SHP77 treated with DMSO at 0.1 percent for 48 hours (cell line): Measurements from ENCODE around the gene TMEM45B.
"Not testable (repeated sequence)": the region's sequence is repeated elsewhere in the genome, so short reads cannot be mapped to it uniquely, and the experiment has no call there.

ENCODE experiments used
- DNase-seq: peaks from one replicate; lab custom pipeline; 2025; lab: John Stamatoyannopoulos, UW

TMEM45B gene

GRCh38 chr11:129813231-129813791 is 2.3 kb upstream of the TMEM45B start:
- DNase-seq: no peak

- DNase-seq: no peak
Measured at GRCh38 chr11:129814244-129815014, 1.2 kb upstream of the TMEM45B start.

DNA sequence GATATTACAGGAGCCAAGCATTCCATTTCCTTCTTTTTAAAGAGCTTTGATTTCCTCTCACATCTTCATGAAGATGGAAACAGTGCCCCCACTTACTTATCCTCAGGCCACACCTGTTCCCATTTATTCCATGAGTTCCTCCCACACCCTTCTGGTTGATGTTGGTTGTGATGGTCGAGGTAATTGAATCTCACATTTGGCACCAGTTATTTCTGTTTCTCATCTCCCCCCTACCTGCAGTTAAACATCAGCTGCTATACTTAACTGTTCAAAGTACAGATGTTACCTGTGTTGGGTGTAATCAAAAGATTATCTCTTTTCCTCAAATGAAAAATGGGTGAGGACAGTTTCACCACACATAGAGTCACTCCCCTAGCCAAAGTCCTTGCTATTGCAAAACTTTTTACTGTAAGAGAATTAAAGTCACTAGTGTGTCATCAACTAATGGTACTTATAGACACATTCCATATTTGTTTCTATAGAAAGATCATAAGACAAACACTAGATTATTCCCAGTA is 1.9 kb downstream of the TMEM45B start:
- no peak for DNase-seq

- DNase-seq: not testable (repeated sequence)
Measured at GRCh38 chr11:129818236-129818635, 2.6 kb downstream of the TMEM45B start.

DNA sequence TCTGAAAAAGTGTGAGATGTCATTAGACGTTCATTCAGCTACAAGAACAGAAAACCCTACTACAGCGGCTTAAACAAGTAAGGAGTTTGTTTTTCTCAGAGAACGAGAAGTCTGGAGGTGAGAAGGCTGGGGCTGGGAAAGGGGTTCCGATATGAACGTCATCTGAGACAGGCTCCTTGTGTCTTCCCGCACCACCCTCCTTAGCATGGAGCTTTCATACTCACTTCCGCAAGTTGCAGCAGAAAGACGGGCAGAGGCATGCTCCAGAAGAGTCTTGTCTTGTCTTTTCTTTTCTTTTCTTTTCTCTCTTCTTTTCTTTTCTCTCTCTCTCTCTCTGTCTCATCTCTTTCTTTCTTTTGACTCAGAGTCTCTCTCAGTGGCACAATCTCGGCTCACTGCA is 3.6 kb downstream of the TMEM45B start:
- DNase-seq: no peak

DNA sequence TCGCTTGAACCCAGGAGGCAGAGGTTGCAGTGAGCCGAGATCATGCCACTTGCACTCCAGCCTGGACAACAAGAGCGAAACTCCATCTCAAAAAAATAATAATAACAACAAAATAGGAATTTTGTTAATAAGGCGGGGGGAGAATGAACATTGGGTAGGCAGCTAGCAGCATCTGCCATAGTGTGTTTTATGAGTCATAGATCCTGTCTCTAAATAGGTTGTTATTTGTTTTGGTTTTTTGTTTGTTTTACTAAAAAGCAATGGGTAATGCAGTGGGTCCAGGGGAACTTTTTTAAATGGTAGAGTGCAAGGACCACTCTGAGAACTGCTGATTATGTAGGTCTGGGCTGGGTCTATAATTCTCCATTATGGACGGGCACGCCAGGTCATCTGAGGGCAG is 4.6 kb downstream of the TMEM45B start:
- DNase-seq: not testable (repeated sequence)

- not testable (repeated sequence) for DNase-seq
Measured at GRCh38 chr11:129823281-129823680, 7.6 kb downstream of the TMEM45B start.

DNA sequence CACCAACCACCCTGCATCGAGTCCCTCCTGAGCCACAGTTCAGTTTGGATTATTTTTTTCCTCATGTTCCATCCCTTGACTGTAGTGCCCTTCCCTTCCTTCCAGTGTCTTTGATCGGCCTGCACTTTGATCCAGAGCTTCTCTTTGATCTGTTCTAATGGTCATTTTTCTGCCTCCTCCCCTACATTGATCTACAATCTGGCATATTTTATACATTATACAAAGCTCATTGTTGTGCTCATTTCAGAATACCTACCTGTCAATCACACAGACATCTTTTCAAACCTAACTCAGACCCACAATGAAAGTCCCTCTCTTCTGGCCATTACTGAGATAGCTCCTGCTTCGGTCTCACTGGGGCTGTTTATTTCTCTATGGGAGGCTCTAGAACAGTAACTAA is 8.2 kb downstream of the TMEM45B start:
- DNase-seq: not testable (repeated sequence)

DNA sequence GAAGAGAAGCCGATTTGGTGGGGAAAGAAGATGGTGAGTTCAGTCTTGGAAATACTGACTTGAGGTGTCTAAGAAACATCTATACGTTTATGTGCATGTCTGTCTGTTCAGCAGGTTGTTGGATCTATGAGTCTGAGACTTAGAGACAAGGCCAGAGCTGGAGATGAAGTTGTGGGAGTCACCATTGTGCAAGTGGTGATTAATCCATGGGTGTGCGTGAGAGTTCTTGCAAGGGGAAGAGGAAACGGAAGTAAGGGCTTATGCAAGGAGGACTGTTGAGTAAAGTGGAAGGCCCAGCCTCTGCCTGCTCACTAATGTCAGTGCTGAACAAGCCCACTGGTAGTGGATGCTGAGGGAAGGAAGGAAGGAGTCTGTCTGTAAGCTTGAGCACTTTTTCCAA is 9.7 kb downstream of the TMEM45B start:
- no peak for DNase-seq

DNA sequence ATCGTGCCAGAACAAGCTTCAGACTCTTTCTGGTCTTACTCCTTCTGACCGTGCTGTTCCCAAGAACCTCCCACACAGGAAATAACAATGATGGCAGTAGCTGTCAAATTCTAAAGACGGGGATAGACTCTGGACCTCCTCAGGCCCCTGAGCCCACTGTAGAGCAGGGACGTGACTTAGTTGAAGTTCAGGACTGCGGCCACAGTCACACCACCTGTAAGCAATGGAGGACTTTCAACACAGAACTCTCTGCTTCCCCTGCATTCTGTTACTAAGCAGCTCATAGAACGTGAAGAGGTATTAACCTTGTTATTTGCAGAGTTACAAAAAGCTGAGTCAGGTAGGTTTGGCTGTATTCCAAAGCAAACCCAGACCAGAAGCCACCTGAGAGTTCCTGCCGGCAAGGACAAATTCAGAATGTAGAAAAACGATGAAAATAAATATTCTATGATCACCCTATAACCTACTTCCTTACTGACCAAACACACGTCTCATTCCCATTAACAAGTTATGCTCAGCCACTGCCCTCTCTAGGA is 12.7 kb downstream of the TMEM45B start:
- DNase-seq: no peak

DNA sequence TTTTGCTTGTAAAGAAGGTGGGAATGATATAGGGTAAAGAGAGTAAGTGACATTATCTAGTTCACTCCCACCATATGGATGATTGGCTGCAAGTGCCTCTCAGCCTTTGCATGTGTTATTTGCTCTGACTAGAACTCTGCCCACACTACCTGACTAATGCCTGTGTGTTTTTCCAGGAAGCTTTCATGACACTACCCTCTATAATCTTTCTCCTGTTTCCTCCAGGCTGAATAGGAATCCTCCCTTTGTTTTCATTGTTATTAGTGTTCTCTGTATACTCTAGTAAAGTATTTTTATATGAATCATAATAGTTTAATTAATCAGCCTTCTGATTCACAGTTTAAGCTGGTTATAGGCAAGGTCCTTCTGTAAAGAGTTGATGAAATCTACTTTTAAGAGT is 13.8 kb downstream of the TMEM45B start:
- not testable (repeated sequence) for DNase-seq

GRCh38 chr11:129831227-129831626 is 15.6 kb downstream of the TMEM45B start:
- not testable (repeated sequence) for DNase-seq

- DNase-seq: not testable (repeated sequence)
Measured at GRCh38 chr11:129833260-129833659, 17.6 kb downstream of the TMEM45B start.

- not testable (repeated sequence) for DNase-seq
Measured at GRCh38 chr11:129836423-129836891, 20.8 kb downstream of the TMEM45B start.

DNA sequence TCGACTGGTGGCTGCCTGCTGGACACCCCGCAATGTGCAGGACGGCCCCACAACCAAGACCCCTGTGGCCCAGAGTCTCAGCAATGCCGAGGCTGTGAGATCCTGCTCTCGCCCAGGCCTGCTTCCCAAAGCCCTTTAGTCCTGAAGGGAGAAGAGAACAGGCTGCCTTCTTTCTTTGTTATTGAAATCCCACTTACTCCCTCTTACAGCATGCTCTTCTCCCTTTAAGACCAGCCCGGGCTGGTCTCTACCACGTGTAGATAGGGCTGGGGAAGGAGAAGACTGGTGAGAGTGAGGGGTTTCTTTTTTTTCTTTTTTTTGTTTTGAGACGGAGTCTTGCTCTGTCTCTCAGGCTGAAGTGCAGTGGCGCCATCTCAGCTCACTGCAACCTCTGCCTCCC is 21.3 kb downstream of the TMEM45B start:
- DNase-seq: no peak

DNA sequence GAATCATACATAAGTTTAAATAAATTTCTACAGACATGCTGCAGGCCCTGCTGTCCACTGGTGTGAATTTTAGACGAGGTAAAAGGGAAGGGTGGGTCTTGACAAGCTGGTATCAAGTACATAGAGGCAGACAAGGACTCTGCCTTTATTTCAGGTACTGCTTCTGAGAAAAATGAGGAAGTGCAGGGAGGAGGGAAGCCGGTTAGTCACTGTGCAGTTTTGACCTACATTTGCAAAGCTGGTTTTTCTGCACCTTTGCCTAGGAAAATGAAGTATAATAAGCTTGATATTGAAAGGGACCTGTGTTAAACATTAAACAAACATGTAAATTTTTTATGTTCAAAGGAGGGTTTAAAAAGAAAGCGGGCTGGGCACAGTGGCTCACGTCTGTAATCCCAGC is 24.6 kb downstream of the TMEM45B start:
- DNase-seq: no peak

DNA sequence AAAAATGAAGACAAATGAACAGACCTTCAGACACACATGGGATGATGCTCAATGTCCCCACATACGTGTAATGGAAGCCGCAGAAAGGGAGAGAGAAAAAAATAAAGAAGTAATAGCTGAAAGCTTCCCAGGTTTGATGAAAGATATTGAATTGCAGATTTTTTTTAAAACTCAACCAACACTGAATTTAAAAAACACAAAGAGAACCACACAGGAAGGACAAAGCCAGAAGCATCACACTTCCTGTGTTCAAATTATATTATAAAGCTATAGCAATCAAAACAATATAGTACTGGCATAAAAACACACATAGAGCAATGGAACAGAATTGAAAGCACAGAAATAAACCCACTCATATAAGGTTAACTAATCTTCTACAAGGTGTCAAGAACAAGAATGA is 26.5 kb downstream of the TMEM45B start:
- DNase-seq: no peak

DNA sequence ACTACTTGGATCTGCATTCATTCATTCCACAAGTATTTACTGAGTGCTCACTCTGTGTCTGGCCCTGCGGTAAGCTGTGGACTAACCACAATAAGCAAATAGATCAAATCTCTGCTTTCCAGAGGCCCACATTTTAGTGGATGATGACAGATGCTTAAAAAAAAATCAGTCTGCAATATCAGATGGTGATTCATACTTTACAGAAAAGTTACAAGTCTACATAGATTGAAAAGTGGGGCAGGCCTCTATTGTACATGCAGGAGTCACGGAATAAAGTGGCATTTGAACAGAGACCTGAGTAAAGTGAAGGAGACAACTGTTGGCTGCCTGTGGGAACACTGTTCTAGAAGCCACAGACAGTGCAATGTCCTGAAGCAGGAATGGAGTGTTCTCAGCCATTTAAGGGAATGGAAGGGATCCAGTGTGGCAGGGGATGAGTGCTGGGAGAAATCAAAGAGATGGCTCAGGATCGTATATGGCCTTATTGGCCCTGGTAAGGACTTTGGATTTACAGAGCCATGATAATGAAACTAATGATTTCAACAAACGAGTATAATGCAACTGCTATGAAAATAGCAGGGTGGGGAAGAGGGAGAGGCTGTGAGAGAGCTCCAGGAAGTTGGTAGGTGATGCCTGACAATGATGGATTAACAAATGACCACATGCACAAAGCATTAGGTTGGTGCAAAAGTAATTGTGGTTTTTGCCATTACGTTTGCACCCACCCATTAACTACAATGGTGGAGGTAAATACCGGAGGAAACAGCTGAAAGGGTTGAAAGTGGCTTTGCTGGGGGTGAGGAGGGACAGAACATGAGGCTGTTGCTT is 31.1 kb downstream of the TMEM45B start:
- DNase-seq: no peak

- DNase-seq: not testable (repeated sequence)
Measured at GRCh38 chr11:129847361-129847760, 31.7 kb downstream of the TMEM45B start.

GRCh38 chr11:129849447-129850130 is 33.9 kb downstream of the TMEM45B start:
- DNase-seq: no peak

- no peak for DNase-seq
Measured at GRCh38 chr11:129852125-129852740, 36.6 kb downstream of the TMEM45B start.
